Measurements from ENCODE around the gene FRAS1.
"Not testable (repeated sequence)": the region's sequence is repeated elsewhere in the genome, so short reads cannot be mapped to it uniquely, and the experiment has no call there.

Gene FRAS1

GRCh38 chr4:78222575-78223186 lies 165.6 kb downstream of the FRAS1 start:
- peak; percentile 62 to 81 for DNase-seq

GRCh38 chr4:78225236-78225635 lies 168.1 kb downstream of the FRAS1 start:
- DNase-seq: no peak

- no peak for DNase-seq
Measured at GRCh38 chr4:78226279-78226678, 169.2 kb downstream of the FRAS1 start.

- no peak for DNase-seq
Measured at GRCh38 chr4:78227411-78228057, 170.4 kb downstream of the FRAS1 start.

- DNase-seq: no peak
Measured at GRCh38 chr4:78235800-78236199, 178.7 kb downstream of the FRAS1 start.

- no peak for DNase-seq
Measured at GRCh38 chr4:78237360-78237759, 180.2 kb downstream of the FRAS1 start.

- no peak for DNase-seq
Measured at GRCh38 chr4:78242071-78242470, 184.9 kb downstream of the FRAS1 start.

GRCh38 chr4:78244705-78245485 lies 187.8 kb downstream of the FRAS1 start:
- no peak for DNase-seq

- no peak for DNase-seq
Measured at GRCh38 chr4:78247536-78248285, 190.6 kb downstream of the FRAS1 start.

GRCh38 chr4:78250500-78250899 lies 193.4 kb downstream of the FRAS1 start:
- DNase-seq: no peak

GRCh38 chr4:78252773-78253172 lies 195.7 kb downstream of the FRAS1 start:
- not testable (repeated sequence) for DNase-seq

- peak in 1 of 2 experiments; percentile 61 for DNase-seq
Measured at GRCh38 chr4:78254893-78255292, 197.8 kb downstream of the FRAS1 start.

GRCh38 chr4:78265006-78265405 lies 207.9 kb downstream of the FRAS1 start:
- DNase-seq: no peak

GRCh38 chr4:78267790-78268189 lies 210.7 kb downstream of the FRAS1 start:
- DNase-seq: no peak

- no peak for DNase-seq
Measured at GRCh38 chr4:78268597-78268996, 211.5 kb downstream of the FRAS1 start.

- not testable (repeated sequence) for DNase-seq
Measured at GRCh38 chr4:78275450-78275849, 218.3 kb downstream of the FRAS1 start.

GRCh38 chr4:78286281-78286680 lies 229.2 kb downstream of the FRAS1 start:
- no peak for DNase-seq

- DNase-seq: no peak
Measured at GRCh38 chr4:78288327-78288726, 231.2 kb downstream of the FRAS1 start.

- no peak for DNase-seq
Measured at GRCh38 chr4:78291277-78291676, 234.2 kb downstream of the FRAS1 start.

GRCh38 chr4:78292341-78292740 lies 235.2 kb downstream of the FRAS1 start:
- DNase-seq: no peak

- DNase-seq: no peak
Measured at GRCh38 chr4:78292856-78293255, 235.7 kb downstream of the FRAS1 start.

- no peak for DNase-seq
Measured at GRCh38 chr4:78293348-78293747, 236.2 kb downstream of the FRAS1 start.

- DNase-seq: peak; percentile 22 to 70
Measured at GRCh38 chr4:78293821-78294301, 236.7 kb downstream of the FRAS1 start.

All from NCI-H446 (cell line).